Activated CD4-positive, alpha-beta T cell treated with anti-CD3 and anti-CD28 coated beads for 36 hours (primary cell): Measurements from ENCODE around the gene KCNMA1. TPM values are rescaled to one million over a fixed set of nuclear protein-coding genes. Genes with fewer than 3 reads are reported as not detected.
"Not testable (repeated sequence)": the region's sequence is repeated elsewhere in the genome, so short reads cannot be mapped to it uniquely, and the experiment has no call there.

ENCODE experiments used
- ATAC-seq: fragments of 200-7000 bp; cut with Tn5 transposase; one replicate; pipeline ENCODE4 v1.10.0; 2021; ENCODE audit warnings: mild to moderate bottlenecking, moderate library complexity
- CTCF ChIA-PET: fragments of 350-600 bp; sonication (Branson Sonifier 250); formaldehyde crosslinking; loops from one replicate; lab custom pipeline; 2021; ENCODE audit warnings: antibody characterized with exemption; lab: Charles Lee
- POLR2A ChIA-PET: fragments of 350-600 bp; sonication (Branson Sonifier 250); formaldehyde crosslinking; loops from one replicate; lab custom pipeline; 2021; ENCODE audit warnings: antibody characterized with exemption, inconsistent platforms; lab: Charles Lee
- DNase-seq: peaks from one replicate; pipeline ENCODE4 v3.0.0-alpha.2; 2020
- H3K27ac Mint-ChIP-seq: one replicate; pipeline ENCODE4 v1.8.0; 2021; ENCODE audit warnings: mixed read lengths
- H3K27me3 Mint-ChIP-seq: one replicate; pipeline ENCODE4 v1.8.0; 2021; ENCODE audit warnings: mixed read lengths
- H3K36me3 Mint-ChIP-seq: one replicate; pipeline ENCODE4 v1.8.0; 2021; ENCODE audit warnings: low read depth, mixed read lengths
- H3K4me1 Mint-ChIP-seq: one replicate; pipeline ENCODE4 v1.8.0; 2021; ENCODE audit warnings: mixed read lengths
- H3K4me3 Mint-ChIP-seq: one replicate; pipeline ENCODE4 v1.8.0; 2021; ENCODE audit warnings: mild to moderate bottlenecking, moderate library complexity, mixed read lengths
- H3K9me3 Mint-ChIP-seq: one replicate; pipeline ENCODE4 v1.8.0; 2021; ENCODE audit warnings: low read depth, mixed read lengths
- intact Hi-C, 2 experiments: fragments of 100-400 bp; cut with DNase I in 1 of 2; cut with micrococcal nuclease in 1 of 2; formaldehyde crosslinking; loops; one replicate each; pipeline versions ENCODE4 v1.14.2 to v1.15.1; 2022 to 2024; cut with DNase I, micrococcal nuclease
- total RNA-seq, 2 experiments: library from RNA; stranded (reverse); gene quantifications; one replicate each; pipeline ENCODE4 v1.2.3, GENCODE V29; 2021

The KCNMA1 gene
- under 1 TPM in 1 of 2 experiments, not detected in 1; 0.18 TPM for total RNA-seq

- H3K9me3 Mint-ChIP-seq: no peaks in the 10 kb centered on the region
- POLR2A ChIA-PET: no interaction called here
- H3K27ac Mint-ChIP-seq: no peak within 1 kb of the TSS
- H3K4me3 Mint-ChIP-seq: peak within 1 kb of the TSS; percentile 28
- H3K27me3 Mint-ChIP-seq: peaks cover 53% of the 10 kb centered on the region
- intact Hi-C loops: no loop called here
- peaks cover 2% of the 10 kb centered on the region for H3K4me1 Mint-ChIP-seq
- ATAC-seq: peak; percentile 19
- DNase-seq: peak; percentile 31
- CTCF ChIA-PET: no interaction called here
- no peaks in the 10 kb centered on the region for H3K36me3 Mint-ChIP-seq
These were observed at the start of gene KCNMA1 for GRCh38 chr10:77637532-77638320. KCNMA1 (minus strand) TSS chr10:77637808.

- DNase-seq: no peak
- Mint-ChIP-seq H3K4me1 (no peaks in the 10 kb centered on the region), H3K9me3 (no peaks in the 10 kb centered on the region), H3K27me3 (peaks cover 14% of the 10 kb centered on the region), H3K4me3 (no peak overlapping the region), H3K27ac (no peak overlapping the region), H3K36me3 (no peaks in the 10 kb centered on the region)
- ChIA-PET CTCF (interaction anchor here (0.6 to 0.7 kb wide), 2 partner anchors 51 to 97 kb away, joined by 3 to 4 read pairs; no protein-coding TSS in a partner anchor), POLR2A (no interaction called here)
- no peak for ATAC-seq
- intact Hi-C loops: no loop called here
These were observed 49.2 kb upstream of the KCNMA1 start for GRCh38 chr10:77686650-77687417.

GRCh38 chr10:77686096-77686495 is 48.5 kb upstream of the KCNMA1 start:
- H3K27me3 Mint-ChIP-seq: peaks cover 15% of the 10 kb centered on the region

GRCh38 chr10:77685432-77685831 is 47.8 kb upstream of the KCNMA1 start:
- POLR2A ChIA-PET: no interaction called here
- H3K4me3 Mint-ChIP-seq: no peak overlapping the region
- H3K27ac Mint-ChIP-seq: no peak overlapping the region
- DNase-seq (no peak), ATAC-seq (no peak)
- no peaks in the 10 kb centered on the region for H3K4me1 Mint-ChIP-seq
- intact Hi-C loops: no loop called here
- peaks cover 16% of the 10 kb centered on the region for H3K27me3 Mint-ChIP-seq
- CTCF ChIA-PET: no interaction called here
- H3K9me3 Mint-ChIP-seq: no peaks in the 10 kb centered on the region
- no peaks in the 10 kb centered on the region for H3K36me3 Mint-ChIP-seq

More at GRCh38 chr10:77686096-77686495, 48.5 kb upstream of the KCNMA1 start:
- POLR2A ChIA-PET: no interaction called here
- ATAC-seq: no peak
- H3K27ac Mint-ChIP-seq: no peak overlapping the region
- H3K4me1 Mint-ChIP-seq: no peaks in the 10 kb centered on the region
- CTCF ChIA-PET: interaction anchor here (0.6 kb wide), 1 partner anchor 52 kb away, joined by 4 read pairs; no protein-coding TSS in a partner anchor
- no peak overlapping the region for H3K4me3 Mint-ChIP-seq
- DNase-seq: no peak
- intact Hi-C loops: no loop called here
- H3K36me3 Mint-ChIP-seq: no peaks in the 10 kb centered on the region
- H3K9me3 Mint-ChIP-seq: no peaks in the 10 kb centered on the region

- CTCF ChIA-PET, POLR2A ChIA-PET, H3K4me3 Mint-ChIP-seq, DNase-seq, intact Hi-C loops, H3K27ac Mint-ChIP-seq, ATAC-seq, H3K36me3 Mint-ChIP-seq, H3K9me3 Mint-ChIP-seq, H3K4me1 Mint-ChIP-seq: not testable (repeated sequence)
- peaks cover 13% of the 10 kb centered on the region for H3K27me3 Mint-ChIP-seq
These were observed 45.5 kb upstream of the KCNMA1 start for GRCh38 chr10:77683088-77683432.

GRCh38 chr10:77682393-77683087 is 44.9 kb upstream of the KCNMA1 start:
- H3K36me3 Mint-ChIP-seq: no peaks in the 10 kb centered on the region
- CTCF ChIA-PET: interaction anchor here (0.6 to 1.1 kb wide), 2 partner anchors 10 to 133 kb away, joined by 3 to 4 read pairs; no protein-coding TSS in a partner anchor
- H3K4me3 Mint-ChIP-seq: no peak overlapping the region
- POLR2A ChIA-PET: no interaction called here
- DNase-seq (no peak), ATAC-seq (no peak)
- no peak overlapping the region for H3K27ac Mint-ChIP-seq
- no peaks in the 10 kb centered on the region for H3K9me3 Mint-ChIP-seq
- peaks cover 13% of the 10 kb centered on the region for H3K27me3 Mint-ChIP-seq
- intact Hi-C loops: no loop called here
- H3K4me1 Mint-ChIP-seq: no peaks in the 10 kb centered on the region

GRCh38 chr10:77681839-77682238 is 44.2 kb upstream of the KCNMA1 start:
- ChIA-PET CTCF (interaction anchor here (1.1 kb wide), 1 partner anchor 132 kb away, joined by 4 read pairs; no protein-coding TSS in a partner anchor), POLR2A (no interaction called here)
- ATAC-seq (no peak), DNase-seq (no peak)
- no peaks in the 10 kb centered on the region for H3K4me1 Mint-ChIP-seq
- H3K27ac Mint-ChIP-seq: no peak overlapping the region
- no peaks in the 10 kb centered on the region for H3K36me3 Mint-ChIP-seq
- peaks cover 10% of the 10 kb centered on the region for H3K27me3 Mint-ChIP-seq
- no peaks in the 10 kb centered on the region for H3K9me3 Mint-ChIP-seq
- intact Hi-C loops: no loop called here
- H3K4me3 Mint-ChIP-seq: no peak overlapping the region

GRCh38 chr10:77680811-77681210 is 43.2 kb upstream of the KCNMA1 start:
- DNase-seq: no peak
- ATAC-seq: no peak
- Mint-ChIP-seq H3K4me3 (no peak overlapping the region), H3K9me3 (no peaks in the 10 kb centered on the region), H3K36me3 (no peaks in the 10 kb centered on the region), H3K27ac (no peak overlapping the region), H3K27me3 (peaks cover 11% of the 10 kb centered on the region), H3K4me1 (no peaks in the 10 kb centered on the region)
- intact Hi-C loops: no loop called here
- CTCF ChIA-PET: interaction anchor here (0.9 kb wide), 1 partner anchor 30 kb away, joined by 3 read pairs; no protein-coding TSS in a partner anchor
- POLR2A ChIA-PET: no interaction called here

- DNase-seq: no peak
- CTCF ChIA-PET: interaction anchor here (0.5 to 0.9 kb wide), 2 partner anchors 31 to 1436 kb away, joined by 3 read pairs; no protein-coding TSS in a partner anchor
- Mint-ChIP-seq H3K9me3 (no peaks in the 10 kb centered on the region), H3K27me3 (peaks cover 14% of the 10 kb centered on the region), H3K36me3 (no peaks in the 10 kb centered on the region), H3K4me3 (no peak overlapping the region), H3K27ac (no peak overlapping the region), H3K4me1 (no peaks in the 10 kb centered on the region)
- no peak for ATAC-seq
- intact Hi-C loops: no loop called here
- POLR2A ChIA-PET: no interaction called here
These were observed 42.5 kb upstream of the KCNMA1 start for GRCh38 chr10:77680065-77680464.

- ATAC-seq (no peak), DNase-seq (no peak)
- Mint-ChIP-seq H3K9me3 (no peaks in the 10 kb centered on the region), H3K27me3 (peaks cover 13% of the 10 kb centered on the region), H3K36me3 (no peaks in the 10 kb centered on the region), H3K27ac (no peak overlapping the region), H3K4me1 (no peaks in the 10 kb centered on the region), H3K4me3 (no peak overlapping the region)
- ChIA-PET POLR2A (no interaction called here), CTCF (no interaction called here)
- intact Hi-C loops: no loop called here
These were observed 41.6 kb upstream of the KCNMA1 start for GRCh38 chr10:77679217-77679616.

GRCh38 chr10:77678146-77678545 is 40.5 kb upstream of the KCNMA1 start:
- CTCF ChIA-PET: no interaction called here
- no peak for DNase-seq
- no peaks in the 10 kb centered on the region for H3K9me3 Mint-ChIP-seq
- peaks cover 18% of the 10 kb centered on the region for H3K27me3 Mint-ChIP-seq
- H3K27ac Mint-ChIP-seq: no peak overlapping the region
- POLR2A ChIA-PET: no interaction called here
- ATAC-seq: no peak
- H3K4me1 Mint-ChIP-seq: peaks cover 5% of the 10 kb centered on the region
- no peaks in the 10 kb centered on the region for H3K36me3 Mint-ChIP-seq
- intact Hi-C loops: no loop called here
- H3K4me3 Mint-ChIP-seq: no peak overlapping the region
